ENCODE data around the gene YAF2.

DNA sequence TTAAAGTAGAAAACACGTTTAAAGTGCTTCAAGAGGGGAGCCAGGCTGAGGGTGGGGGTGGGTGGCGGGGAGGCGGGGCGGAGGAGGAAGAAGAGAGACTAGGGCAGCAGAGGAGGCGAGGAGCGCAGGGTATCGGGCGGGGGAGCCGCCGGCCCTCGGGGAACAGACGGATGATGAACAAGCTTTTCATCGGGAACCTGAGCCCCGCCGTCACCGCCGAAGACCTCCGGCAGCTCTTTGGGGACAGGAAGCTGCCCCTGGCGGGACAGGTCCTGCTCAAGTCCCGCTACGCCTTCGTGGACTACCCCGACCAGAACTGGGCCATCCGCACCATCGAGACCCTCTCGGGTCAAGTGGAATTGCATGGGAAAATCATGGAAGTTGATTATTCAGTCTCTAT lies 48.7 kb upstream of the YAF2 start:
- TF ChIP-seq, protein P1, sequence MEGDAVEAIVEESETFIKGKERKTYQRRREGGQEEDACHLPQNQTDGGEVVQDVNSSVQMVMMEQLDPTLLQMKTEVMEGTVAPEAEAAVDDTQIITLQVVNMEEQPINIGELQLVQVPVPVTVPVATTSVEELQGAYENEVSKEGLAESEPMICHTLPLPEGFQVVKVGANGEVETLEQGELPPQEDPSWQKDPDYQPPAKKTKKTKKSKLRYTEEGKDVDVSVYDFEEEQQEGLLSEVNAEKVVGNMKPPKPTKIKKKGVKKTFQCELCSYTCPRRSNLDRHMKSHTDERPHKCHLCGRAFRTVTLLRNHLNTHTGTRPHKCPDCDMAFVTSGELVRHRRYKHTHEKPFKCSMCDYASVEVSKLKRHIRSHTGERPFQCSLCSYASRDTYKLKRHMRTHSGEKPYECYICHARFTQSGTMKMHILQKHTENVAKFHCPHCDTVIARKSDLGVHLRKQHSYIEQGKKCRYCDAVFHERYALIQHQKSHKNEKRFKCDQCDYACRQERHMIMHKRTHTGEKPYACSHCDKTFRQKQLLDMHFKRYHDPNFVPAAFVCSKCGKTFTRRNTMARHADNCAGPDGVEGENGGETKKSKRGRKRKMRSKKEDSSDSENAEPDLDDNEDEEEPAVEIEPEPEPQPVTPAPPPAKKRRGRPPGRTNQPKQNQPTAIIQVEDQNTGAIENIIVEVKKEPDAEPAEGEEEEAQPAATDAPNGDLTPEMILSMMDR (IDR thresholded peaks at IDR 0.05) = no peak
- no peak for TF ChIP-seq POLR2A (IDR thresholded peaks at IDR 0.05)
- TF ChIP-seq EP300 (IDR thresholded peaks at IDR 0.05; ENCODE audit: low read depth) = no peak
- TF ChIP-seq POLR2AphosphoS5 (IDR thresholded peaks at IDR 0.05) = no peak

Data from transverse colon (tissue), 4 donors.